ENCODE results near the gene MOB3A. TPM values are rescaled to one million over a fixed set of nuclear protein-coding genes. Genes with fewer than 3 reads are reported as not detected.

The MOB3A gene
- total and polyA plus RNA-seq, 9 of the 15 experiments (the other 6 are each of a cell fraction or from before 2014, with no cell fraction given) = 1.1 to 24.1 (median 6.0) TPM

GRCh38 chr19:2081873-2082810 lies 14.0 kb downstream of the MOB3A start:
- no TSS peak for BruUV-seq (replicated peaks)
- no peaks in the 10 kb centered on the region for H4K20me1 ChIP-seq (replicated peaks; ENCODE audit: control insufficient read depth, insufficient read depth, low read length)
- no peaks in the 10 kb centered on the region for H3K9me3 ChIP-seq (replicated peaks; ENCODE audit: control insufficient read depth, insufficient read depth, low read depth, low read length)
- in situ Hi-C loops (cut with MboI) (no loop called here), intact Hi-C loops (cut with micrococcal nuclease) (no loop called here)
- H3K9me1 ChIP-seq (ENCODE audit: control insufficient read depth, insufficient read depth, low read length) = no peaks in the 10 kb centered on the region
- 85% methylated on average over 30 of the region's 30 CpGs for WGBS (ENCODE audit: insufficient coverage, low coverage, missing lambda C conversion rate)
- ChIA-PET POLR2A (no interaction called here), CTCF (ENCODE audit: low intra/inter-chr PET ratio) (no interaction called here)
- H3K27ac ChIP-seq (ENCODE audit: extremely low read depth, low read depth, low read length) = no peak overlapping the region
- H3K4me2 ChIP-seq (ENCODE audit: insufficient read depth, low read length) = no peak overlapping the region
- DNase-seq (ENCODE audit: extremely low read depth in 1 of 4, low spot score in 3 of 4) = no peak
- TF ChIP-seq ELF2 (CRISPR knock-in tag; IDR thresholded peaks at IDR 0.05) (no peak), XRCC5 (IDR thresholded peaks at IDR 0.05; ENCODE audit: low read depth, low read length) (no peak), ZNF197 (CRISPR knock-in tag; IDR thresholded peaks at IDR 0.05; ENCODE audit: low read depth) (no peak), NUFIP1 (IDR thresholded peaks at IDR 0.05; ENCODE audit: partially characterized antibody) (no peak), ZNF134 (CRISPR knock-in tag; conservative IDR thresholded peaks at IDR 0.05) (no peak)
- TF ChIP-seq, protein P1, sequence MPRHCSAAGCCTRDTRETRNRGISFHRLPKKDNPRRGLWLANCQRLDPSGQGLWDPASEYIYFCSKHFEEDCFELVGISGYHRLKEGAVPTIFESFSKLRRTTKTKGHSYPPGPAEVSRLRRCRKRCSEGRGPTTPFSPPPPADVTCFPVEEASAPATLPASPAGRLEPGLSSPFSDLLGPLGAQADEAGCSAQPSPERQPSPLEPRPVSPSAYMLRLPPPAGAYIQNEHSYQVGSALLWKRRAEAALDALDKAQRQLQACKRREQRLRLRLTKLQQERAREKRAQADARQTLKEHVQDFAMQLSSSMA (CRISPR knock-in tag; IDR thresholded peaks at IDR 0.05) = no peak
- TF ChIP-seq, protein P2, sequence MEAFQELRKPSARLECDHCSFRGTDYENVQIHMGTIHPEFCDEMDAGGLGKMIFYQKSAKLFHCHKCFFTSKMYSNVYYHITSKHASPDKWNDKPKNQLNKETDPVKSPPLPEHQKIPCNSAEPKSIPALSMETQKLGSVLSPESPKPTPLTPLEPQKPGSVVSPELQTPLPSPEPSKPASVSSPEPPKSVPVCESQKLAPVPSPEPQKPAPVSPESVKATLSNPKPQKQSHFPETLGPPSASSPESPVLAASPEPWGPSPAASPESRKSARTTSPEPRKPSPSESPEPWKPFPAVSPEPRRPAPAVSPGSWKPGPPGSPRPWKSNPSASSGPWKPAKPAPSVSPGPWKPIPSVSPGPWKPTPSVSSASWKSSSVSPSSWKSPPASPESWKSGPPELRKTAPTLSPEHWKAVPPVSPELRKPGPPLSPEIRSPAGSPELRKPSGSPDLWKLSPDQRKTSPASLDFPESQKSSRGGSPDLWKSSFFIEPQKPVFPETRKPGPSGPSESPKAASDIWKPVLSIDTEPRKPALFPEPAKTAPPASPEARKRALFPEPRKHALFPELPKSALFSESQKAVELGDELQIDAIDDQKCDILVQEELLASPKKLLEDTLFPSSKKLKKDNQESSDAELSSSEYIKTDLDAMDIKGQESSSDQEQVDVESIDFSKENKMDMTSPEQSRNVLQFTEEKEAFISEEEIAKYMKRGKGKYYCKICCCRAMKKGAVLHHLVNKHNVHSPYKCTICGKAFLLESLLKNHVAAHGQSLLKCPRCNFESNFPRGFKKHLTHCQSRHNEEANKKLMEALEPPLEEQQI (IDR thresholded peaks at IDR 0.05) = no peak
- H2AFZ ChIP-seq (ENCODE audit: low read depth, low read length) = no peak overlapping the region
- peaks cover 12 to 40% of the 10 kb centered on the region in 2 experiments; a peak in 4 of 5 replicates for H3K4me1 ChIP-seq (replicated peaks in 1 of 2; ENCODE audit: control insufficient read depth in 2 of 2, insufficient read depth in 2 of 2, low read length in 2 of 2)
- H3K4me3 ChIP-seq = no peak overlapping the region
- no peaks in the 10 kb centered on the region for H3K27me3 ChIP-seq (ENCODE audit: control insufficient read depth in 2 of 2, insufficient read depth in 2 of 2, low read length in 2 of 2)
- peak overlapping the region in 1 of 2 experiments; percentile 68; a peak in 2 of 4 replicates for H3K9ac ChIP-seq (ENCODE audit: insufficient read depth in 1 of 2, low read depth in 2 of 2, low read length in 2 of 2)
- peaks cover 35% of the 10 kb centered on the region; the same call in 2 of the 3 replicates for H3K36me3 ChIP-seq (ENCODE audit: control insufficient read depth, insufficient read depth, low read length)
- H3K79me2 ChIP-seq (ENCODE audit: control insufficient read depth, insufficient read depth, low read length) = no peaks in the 10 kb centered on the region; the same call in 2 of the 3 replicates
- no peak for ATAC-seq
- FAIRE-seq = no peak

All from K562 (cell line).